Gastroesophageal sphincter (tissue), 3 donors: ENCODE data around the gene NPHP4.

Experiments
- POLR2A ChIP-seq, 2 donors: fragments of 450-650 bp; IDR thresholded peaks; one replicate each; pipeline ENCODE4 v1.6.1; 2017; ENCODE audit warnings: antibody characterized with exemption in 2 of 2, mild to moderate bottlenecking in 2 of 2, moderate library complexity in 1 of 2
- TF ChIP-seq, protein P1 (sequence below), 4 experiments: fragments of 200-600 bp in 2 of 4; fragments of 450-650 bp in 2 of 4; sonication (generic) in 1 of 4; IDR thresholded peaks; one replicate each; pipeline ENCODE4 v1.5.1; 2017 to 2019; ENCODE audit warnings: antibody characterized with exemption in 4 of 4, mild to moderate bottlenecking in 2 of 4, moderate library complexity in 2 of 4

DNA sequence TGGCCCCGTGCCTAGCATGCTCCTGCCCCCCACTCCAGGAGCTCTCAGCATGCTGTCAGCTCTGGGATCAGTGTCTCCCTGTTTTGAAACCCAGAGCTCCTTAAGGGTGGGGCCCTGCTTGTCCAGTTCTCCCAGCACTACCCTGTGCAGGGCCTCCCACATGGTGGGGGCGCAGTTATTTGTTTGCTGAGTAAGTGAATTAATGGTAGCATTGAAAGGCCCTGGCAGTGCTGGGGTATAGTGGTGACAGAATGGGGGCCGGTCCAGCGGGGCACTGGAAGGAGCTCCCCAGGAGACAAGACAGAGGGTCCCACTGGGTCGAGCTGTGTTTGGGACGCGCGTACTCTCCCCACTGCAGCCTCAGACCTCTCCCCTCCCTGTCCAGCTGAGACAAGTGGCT lies 99.9 kb downstream of the NPHP4 start:
- TF ChIP-seq, protein P1, sequence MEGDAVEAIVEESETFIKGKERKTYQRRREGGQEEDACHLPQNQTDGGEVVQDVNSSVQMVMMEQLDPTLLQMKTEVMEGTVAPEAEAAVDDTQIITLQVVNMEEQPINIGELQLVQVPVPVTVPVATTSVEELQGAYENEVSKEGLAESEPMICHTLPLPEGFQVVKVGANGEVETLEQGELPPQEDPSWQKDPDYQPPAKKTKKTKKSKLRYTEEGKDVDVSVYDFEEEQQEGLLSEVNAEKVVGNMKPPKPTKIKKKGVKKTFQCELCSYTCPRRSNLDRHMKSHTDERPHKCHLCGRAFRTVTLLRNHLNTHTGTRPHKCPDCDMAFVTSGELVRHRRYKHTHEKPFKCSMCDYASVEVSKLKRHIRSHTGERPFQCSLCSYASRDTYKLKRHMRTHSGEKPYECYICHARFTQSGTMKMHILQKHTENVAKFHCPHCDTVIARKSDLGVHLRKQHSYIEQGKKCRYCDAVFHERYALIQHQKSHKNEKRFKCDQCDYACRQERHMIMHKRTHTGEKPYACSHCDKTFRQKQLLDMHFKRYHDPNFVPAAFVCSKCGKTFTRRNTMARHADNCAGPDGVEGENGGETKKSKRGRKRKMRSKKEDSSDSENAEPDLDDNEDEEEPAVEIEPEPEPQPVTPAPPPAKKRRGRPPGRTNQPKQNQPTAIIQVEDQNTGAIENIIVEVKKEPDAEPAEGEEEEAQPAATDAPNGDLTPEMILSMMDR (IDR thresholded peaks at IDR 0.05), result no peak
- TF ChIP-seq POLR2A (IDR thresholded peaks at IDR 0.05), result no peak
